Measurements from ENCODE around the gene LMOD2.
"Not testable (repeated sequence)": the region's sequence is repeated elsewhere in the genome, so short reads cannot be mapped to it uniquely, and the experiment has no call there.

LMOD2 gene

GRCh38 chr7:123627851-123628250, 27.8 kb upstream of the LMOD2 start:
- H3K9ac ChIP-seq (ENCODE audit: low read length) = no peak overlapping the region
- no peaks in the 10 kb centered on the region for H3K4me1 ChIP-seq (ENCODE audit: control insufficient read depth, low read depth, low read length)
- H3K27me3 ChIP-seq (ENCODE audit: control insufficient read depth, insufficient read depth, low read length) = no peaks in the 10 kb centered on the region
- no peaks in the 10 kb centered on the region for H3K9me3 ChIP-seq (ENCODE audit: control insufficient read depth, low read depth, low read length)
- no peak overlapping the region for H3K27ac ChIP-seq (ENCODE audit: low read length)
- H3K36me3 ChIP-seq (ENCODE audit: control insufficient read depth, low read depth, low read length) = no peaks in the 10 kb centered on the region
- H3K4me3 ChIP-seq (ENCODE audit: low read length) = no peak overlapping the region

- H3K36me3 ChIP-seq (ENCODE audit: control insufficient read depth, low read depth, low read length) = no peaks in the 10 kb centered on the region
These were observed 26.8 kb upstream of the LMOD2 start for GRCh38 chr7:123628829-123629228.

DNA sequence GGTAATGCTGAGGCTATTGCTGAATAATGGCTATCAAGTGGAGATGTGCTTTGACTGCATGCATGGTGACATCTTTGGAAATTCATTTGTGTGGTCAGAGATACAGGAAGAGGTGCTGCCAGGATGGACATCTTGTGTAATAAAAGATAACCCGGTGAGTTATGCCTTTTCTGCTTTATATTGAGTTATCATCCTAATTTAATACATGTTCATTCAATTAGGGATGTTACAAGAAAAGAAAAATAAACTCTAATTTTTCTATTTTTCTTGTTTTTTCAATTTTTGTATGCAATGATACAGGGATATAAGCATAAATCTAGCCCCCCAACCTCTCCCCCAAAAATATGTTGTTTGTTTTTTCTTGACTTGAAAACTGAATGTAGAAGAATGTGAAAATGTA, 26.4 kb upstream of the LMOD2 start:
- Histone ChIP-seq H3K27ac (ENCODE audit: low read length) (no peak overlapping the region), H3K27me3 (ENCODE audit: control insufficient read depth, insufficient read depth, low read length) (no peaks in the 10 kb centered on the region), H3K9me3 (ENCODE audit: control insufficient read depth, low read depth, low read length) (no peaks in the 10 kb centered on the region), H3K36me3 (ENCODE audit: control insufficient read depth, low read depth, low read length) (no peaks in the 10 kb centered on the region), H3K4me1 (ENCODE audit: control insufficient read depth, low read depth, low read length) (no peaks in the 10 kb centered on the region), H3K9ac (ENCODE audit: low read length) (no peak overlapping the region), H3K4me3 (ENCODE audit: low read length) (no peak overlapping the region)

More at GRCh38 chr7:123628829-123629228, 26.8 kb upstream of the LMOD2 start:
- no peak overlapping the region for H3K27ac ChIP-seq (ENCODE audit: low read length)
- no peaks in the 10 kb centered on the region for H3K27me3 ChIP-seq (ENCODE audit: control insufficient read depth, insufficient read depth, low read length)
- H3K9ac ChIP-seq (ENCODE audit: low read length) = no peak overlapping the region
- H3K4me3 ChIP-seq (ENCODE audit: low read length) = no peak overlapping the region
- no peaks in the 10 kb centered on the region for H3K4me1 ChIP-seq (ENCODE audit: control insufficient read depth, low read depth, low read length)
- H3K9me3 ChIP-seq (ENCODE audit: control insufficient read depth, low read depth, low read length) = no peaks in the 10 kb centered on the region

GRCh38 chr7:123632808-123633207, 22.9 kb upstream of the LMOD2 start:
- no peaks in the 10 kb centered on the region for H3K27me3 ChIP-seq (ENCODE audit: control insufficient read depth, insufficient read depth, low read length)
- no peaks in the 10 kb centered on the region for H3K36me3 ChIP-seq (ENCODE audit: control insufficient read depth, low read depth, low read length)
- no peak overlapping the region for H3K9ac ChIP-seq (ENCODE audit: low read length)
- H3K4me3 ChIP-seq (ENCODE audit: low read length) = no peak overlapping the region
- no peaks in the 10 kb centered on the region for H3K9me3 ChIP-seq (ENCODE audit: control insufficient read depth, low read depth, low read length)
- no peak overlapping the region for H3K27ac ChIP-seq (ENCODE audit: low read length)
- H3K4me1 ChIP-seq (ENCODE audit: control insufficient read depth, low read depth, low read length) = no peaks in the 10 kb centered on the region

DNA sequence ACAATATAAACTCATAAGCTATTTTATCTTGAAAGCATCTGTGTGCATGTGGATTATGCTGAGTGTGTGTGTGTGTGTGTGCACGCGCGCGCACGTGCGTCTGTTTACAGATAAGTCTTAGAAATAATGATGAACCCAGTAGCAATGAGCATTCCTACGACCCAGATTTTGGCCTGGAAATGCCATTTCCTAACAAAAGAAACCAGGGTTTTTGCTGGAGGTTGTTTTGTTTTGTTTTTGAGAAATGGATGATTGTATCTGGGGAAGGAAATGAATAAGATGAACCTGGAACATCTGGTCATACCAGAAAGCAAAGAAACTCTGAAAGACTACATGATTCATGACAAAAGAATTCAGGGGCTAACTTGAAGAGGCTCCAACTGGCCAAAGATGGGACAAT, 22.1 kb upstream of the LMOD2 start:
- Histone ChIP-seq H3K27me3 (ENCODE audit: control insufficient read depth, insufficient read depth, low read length) (no peaks in the 10 kb centered on the region), H3K9me3 (ENCODE audit: control insufficient read depth, low read depth, low read length) (no peaks in the 10 kb centered on the region), H3K27ac (ENCODE audit: low read length) (no peak overlapping the region), H3K4me3 (ENCODE audit: low read length) (no peak overlapping the region), H3K9ac (ENCODE audit: low read length) (no peak overlapping the region), H3K36me3 (ENCODE audit: control insufficient read depth, low read depth, low read length) (no peaks in the 10 kb centered on the region), H3K4me1 (ENCODE audit: control insufficient read depth, low read depth, low read length) (no peaks in the 10 kb centered on the region)

DNA sequence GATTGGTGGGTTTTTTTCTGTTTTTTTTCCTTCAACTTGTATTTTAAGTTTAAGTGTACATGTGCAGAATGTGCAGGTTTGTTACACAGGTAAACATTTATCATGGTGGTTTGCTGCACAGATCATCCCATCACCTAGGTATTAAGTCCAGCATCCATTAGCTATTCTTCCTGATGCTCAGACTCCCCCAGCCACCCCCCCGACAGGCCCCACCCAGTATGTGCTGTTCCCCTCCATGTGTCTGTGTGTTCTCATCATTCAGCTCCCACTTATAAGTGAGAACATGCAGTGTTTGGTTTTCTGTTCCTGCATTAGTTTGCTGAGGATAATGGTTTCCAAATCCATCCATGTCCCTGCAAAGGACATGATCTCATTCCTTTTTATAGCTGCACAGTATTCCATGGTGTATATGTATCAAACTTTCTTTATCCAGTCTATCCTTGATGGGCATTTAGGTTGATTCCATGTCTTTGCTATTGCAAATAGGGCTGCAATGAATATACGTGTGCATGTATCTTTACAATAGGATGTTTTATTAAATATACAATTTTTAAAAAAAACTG, 21.6 kb upstream of the LMOD2 start:
- H3K4me3 ChIP-seq (ENCODE audit: low read length); H3K27me3 ChIP-seq (ENCODE audit: control insufficient read depth, insufficient read depth, low read length); H3K36me3 ChIP-seq (ENCODE audit: control insufficient read depth, low read depth, low read length); H3K9ac ChIP-seq (ENCODE audit: low read length); H3K27ac ChIP-seq (ENCODE audit: low read length); H3K9me3 ChIP-seq (ENCODE audit: control insufficient read depth, low read depth, low read length); H3K4me1 ChIP-seq (ENCODE audit: control insufficient read depth, low read depth, low read length): not testable (repeated sequence)

GRCh38 chr7:123635551-123636359, 19.9 kb upstream of the LMOD2 start:
- Histone ChIP-seq H3K9me3 (ENCODE audit: control insufficient read depth, low read depth, low read length) (no peaks in the 10 kb centered on the region), H3K4me1 (ENCODE audit: control insufficient read depth, low read depth, low read length) (no peaks in the 10 kb centered on the region), H3K4me3 (ENCODE audit: low read length) (no peak overlapping the region), H3K9ac (ENCODE audit: low read length) (no peak overlapping the region), H3K27me3 (ENCODE audit: control insufficient read depth, insufficient read depth, low read length) (no peaks in the 10 kb centered on the region), H3K36me3 (ENCODE audit: control insufficient read depth, low read depth, low read length) (no peaks in the 10 kb centered on the region), H3K27ac (ENCODE audit: low read length) (no peak overlapping the region)

- no peak overlapping the region for H3K27ac ChIP-seq (ENCODE audit: low read length)
These were observed 18.5 kb upstream of the LMOD2 start for GRCh38 chr7:123637203-123637602.

GRCh38 chr7:123637878-123638277, 17.8 kb upstream of the LMOD2 start:
- H3K36me3 ChIP-seq (ENCODE audit: control insufficient read depth, low read depth, low read length) = no peaks in the 10 kb centered on the region
- H3K9ac ChIP-seq (ENCODE audit: low read length) = no peak overlapping the region
- H3K9me3 ChIP-seq (ENCODE audit: control insufficient read depth, low read depth, low read length) = no peaks in the 10 kb centered on the region
- H3K4me1 ChIP-seq (ENCODE audit: control insufficient read depth, low read depth, low read length) = no peaks in the 10 kb centered on the region
- H3K27me3 ChIP-seq (ENCODE audit: control insufficient read depth, insufficient read depth, low read length) = no peaks in the 10 kb centered on the region
- H3K4me3 ChIP-seq (ENCODE audit: low read length) = no peak overlapping the region
- no peak overlapping the region for H3K27ac ChIP-seq (ENCODE audit: low read length)

More at GRCh38 chr7:123637203-123637602, 18.5 kb upstream of the LMOD2 start:
- H3K4me1 ChIP-seq (ENCODE audit: control insufficient read depth, low read depth, low read length) = no peaks in the 10 kb centered on the region
- no peaks in the 10 kb centered on the region for H3K36me3 ChIP-seq (ENCODE audit: control insufficient read depth, low read depth, low read length)
- H3K4me3 ChIP-seq (ENCODE audit: low read length) = no peak overlapping the region
- no peaks in the 10 kb centered on the region for H3K27me3 ChIP-seq (ENCODE audit: control insufficient read depth, insufficient read depth, low read length)
- no peaks in the 10 kb centered on the region for H3K9me3 ChIP-seq (ENCODE audit: control insufficient read depth, low read depth, low read length)
- no peak overlapping the region for H3K9ac ChIP-seq (ENCODE audit: low read length)

GRCh38 chr7:123639631-123640030, 16.0 kb upstream of the LMOD2 start:
- H3K4me1 ChIP-seq (ENCODE audit: control insufficient read depth, low read depth, low read length) = peaks cover 14% of the 10 kb centered on the region
- H3K9me3 ChIP-seq (ENCODE audit: control insufficient read depth, low read depth, low read length) = no peaks in the 10 kb centered on the region
- no peak overlapping the region for H3K9ac ChIP-seq (ENCODE audit: low read length)
- no peak overlapping the region for H3K27ac ChIP-seq (ENCODE audit: low read length)
- no peaks in the 10 kb centered on the region for H3K27me3 ChIP-seq (ENCODE audit: control insufficient read depth, insufficient read depth, low read length)
- no peak overlapping the region for H3K4me3 ChIP-seq (ENCODE audit: low read length)
- H3K36me3 ChIP-seq (ENCODE audit: control insufficient read depth, low read depth, low read length) = no peaks in the 10 kb centered on the region

GRCh38 chr7:123640583-123640982, 15.1 kb upstream of the LMOD2 start:
- H3K36me3 ChIP-seq (ENCODE audit: control insufficient read depth, low read depth, low read length) = no peaks in the 10 kb centered on the region

GRCh38 chr7:123641901-123642300, 13.8 kb upstream of the LMOD2 start:
- Histone ChIP-seq H3K4me1 (ENCODE audit: control insufficient read depth, low read depth, low read length) (peaks cover 19% of the 10 kb centered on the region), H3K9me3 (ENCODE audit: control insufficient read depth, low read depth, low read length) (no peaks in the 10 kb centered on the region), H3K9ac (ENCODE audit: low read length) (no peak overlapping the region), H3K36me3 (ENCODE audit: control insufficient read depth, low read depth, low read length) (no peaks in the 10 kb centered on the region), H3K27ac (ENCODE audit: low read length) (no peak overlapping the region), H3K27me3 (ENCODE audit: control insufficient read depth, insufficient read depth, low read length) (no peaks in the 10 kb centered on the region), H3K4me3 (ENCODE audit: low read length) (no peak overlapping the region)

More at GRCh38 chr7:123640583-123640982, 15.1 kb upstream of the LMOD2 start:
- Histone ChIP-seq H3K27ac (ENCODE audit: low read length) (no peak overlapping the region), H3K9me3 (ENCODE audit: control insufficient read depth, low read depth, low read length) (no peaks in the 10 kb centered on the region), H3K27me3 (ENCODE audit: control insufficient read depth, insufficient read depth, low read length) (no peaks in the 10 kb centered on the region), H3K4me3 (ENCODE audit: low read length) (no peak overlapping the region), H3K4me1 (ENCODE audit: control insufficient read depth, low read depth, low read length) (peaks cover 16% of the 10 kb centered on the region), H3K9ac (ENCODE audit: low read length) (no peak overlapping the region)

Measured in iPS-18a (cell line).